ENCODE data around the gene ST6GALNAC4. TPM values are rescaled to one million over a fixed set of nuclear protein-coding genes. Genes with fewer than 3 reads are reported as not detected.

ST6GALNAC4 gene
- total and polyA plus RNA-seq, 2 donors (not counting 1 experiment from before 2014, with no cell fraction given) = 80.5 to 199 TPM

GRCh38 chr9:127858041-127858512 lies 58.8 kb downstream of the ST6GALNAC4 start:
- Histone ChIP-seq H4K20me1 (ENCODE audit: control insufficient read depth, insufficient read depth, low read length, poor library complexity, severe bottlenecking) (no peaks in the 10 kb centered on the region), H3K27me3 (replicated peaks in 1 of 4; ENCODE audit: control extremely low read depth in 1 of 4, control insufficient read depth in 3 of 4, insufficient read depth in 4 of 4, low read length in 3 of 4) (no peaks in the 10 kb centered on the region), H3K9me3 (ENCODE audit: control extremely low read depth in 1 of 3, control insufficient read depth in 2 of 3, insufficient read depth in 1 of 3, low read length in 2 of 3) (no peaks in the 10 kb centered on the region), H3K79me2 (ENCODE audit: control insufficient read depth, insufficient read depth, low read length) (no peaks in the 10 kb centered on the region), H3K4me3 (ENCODE audit: control extremely low read depth in 1 of 5, extremely low read depth in 1 of 5, insufficient read depth in 1 of 5, low read depth in 2 of 5, low read length in 4 of 5) (no peak overlapping the region), H3K27ac (ENCODE audit: low read length in 2 of 2) (no peak overlapping the region), H2AFZ (ENCODE audit: insufficient read depth, low read depth, low read length, poor library complexity, severe bottlenecking) (peak overlapping the region; percentile 4), H3K4me2 (replicated peaks; ENCODE audit: low read depth, low read length, poor library complexity, severe bottlenecking) (peak overlapping the region; percentile 15), H3K9ac (ENCODE audit: low read length) (no peak overlapping the region), H3K36me3 (replicated peaks in 1 of 2; ENCODE audit: control extremely low read depth in 1 of 2, control insufficient read depth in 1 of 2, extremely low read depth in 1 of 2, insufficient read depth in 2 of 2, low read length in 1 of 2) (no peaks in the 10 kb centered on the region), H3K4me1 (ENCODE audit: control insufficient read depth in 2 of 2, insufficient read depth in 2 of 2, low read length in 2 of 2) (peaks cover 53 to 82% of the 10 kb centered on the region in 2 donors)
- Mint-ChIP-seq H3K27ac (peak overlapping the region; percentile 75), H3K4me3 (no peak overlapping the region), H3K4me1 (peaks cover 58% of the 10 kb centered on the region), H3K9me3 (ENCODE audit: insufficient read depth) (no peaks in the 10 kb centered on the region), H3K27me3 (no peaks in the 10 kb centered on the region)
- no peak for TF ChIP-seq CTCF (IDR thresholded peaks at IDR 0.05)
- no peak for TF ChIP-seq EZH2 (IDR thresholded peaks at IDR 0.05; ENCODE audit: borderline replicate concordance, insufficient read depth, low read depth, low read length, poor library complexity, severe bottlenecking)
- WGBS (ENCODE audit: insufficient coverage) = 25% methylated on average over 12 of the region's 12 CpGs
- POLR2A ChIA-PET = no interaction called here
- no peak for DNase-seq
- CTCF ChIA-PET = interaction anchor here (3.2 kb wide), 1 partner anchor 11 kb away, joined by 23 read pairs; no protein-coding TSS in a partner anchor
- intact Hi-C loops (cut with micrococcal nuclease) = no loop called here
- ATAC-seq (ENCODE audit: low read depth) = no peak

Small RNA genes within 50 kb of the gene (small RNA-seq; reads per million reads assigned to genes)
- not detected for gene MIR4672 (ENCODE audit: insufficient read length, low read depth, low replicate concordance)

Other genes starting within 250 kb of the ST6GALNAC4 start
- not detected in 2 replicates for gene CFAP157, start 210.1 kb downstream of the ST6GALNAC4 start, total RNA-seq
- gene CFAP157, start 210.1 kb downstream of the ST6GALNAC4 start, polyA plus RNA-seq = 0.03 TPM in 1 of 2 replicates, not detected in the other
- gene PTRH1, start 201.4 kb downstream of the ST6GALNAC4 start, total RNA-seq = 6.2 and 7.6 TPM in 2 replicates
- 2.0 and 6.3 TPM in 2 replicates for gene PTRH1, start 201.4 kb downstream of the ST6GALNAC4 start, polyA plus RNA-seq
- gene TTC16, start 201.0 kb downstream of the ST6GALNAC4 start, total RNA-seq = not detected in 2 replicates
- gene TTC16, start 201.0 kb downstream of the ST6GALNAC4 start, polyA plus RNA-seq = 0.25 and 0.33 TPM in 2 replicates
- 14.3 and 15.8 TPM in 2 replicates for gene TOR2A, start 181.7 kb downstream of the ST6GALNAC4 start, total RNA-seq
- gene TOR2A, start 181.7 kb downstream of the ST6GALNAC4 start, polyA plus RNA-seq = 19.1 and 26.5 TPM in 2 replicates
- gene SH2D3C, start 138.4 kb downstream of the ST6GALNAC4 start, total RNA-seq = 66.3 and 70.1 TPM in 2 replicates
- 67.6 and 85.5 TPM in 2 replicates for gene SH2D3C, start 138.4 kb downstream of the ST6GALNAC4 start, polyA plus RNA-seq
- 167 and 176 TPM in 2 replicates for gene CDK9, start 131.0 kb downstream of the ST6GALNAC4 start, total RNA-seq
- 145 and 163 TPM in 2 replicates for gene CDK9, start 131.0 kb downstream of the ST6GALNAC4 start, polyA plus RNA-seq
- 136 and 137 TPM in 2 replicates for gene FPGS, start 114.2 kb downstream of the ST6GALNAC4 start, total RNA-seq
- 89.9 and 103 TPM in 2 replicates for gene FPGS, start 114.2 kb downstream of the ST6GALNAC4 start, polyA plus RNA-seq
- gene ENG, start 62.4 kb downstream of the ST6GALNAC4 start, total RNA-seq = 12.6 and 14.0 TPM in 2 replicates
- gene ENG, start 62.4 kb downstream of the ST6GALNAC4 start, polyA plus RNA-seq = 3.5 and 5.4 TPM in 2 replicates
- gene AK1, start 39.4 kb downstream of the ST6GALNAC4 start, total RNA-seq = 31.8 and 35.0 TPM in 2 replicates
- gene AK1, start 39.4 kb downstream of the ST6GALNAC4 start, polyA plus RNA-seq = 28.0 and 33.6 TPM in 2 replicates
- gene ST6GALNAC6, start 17.4 kb downstream of the ST6GALNAC4 start, total RNA-seq = 126 and 136 TPM in 2 replicates
- 54.7 and 68.0 TPM in 2 replicates for gene ST6GALNAC6, start 17.4 kb downstream of the ST6GALNAC4 start, polyA plus RNA-seq
- 1.4 and 2.1 TPM in 2 replicates for gene PIP5KL1, start 13.7 kb upstream of the ST6GALNAC4 start, total RNA-seq
- gene PIP5KL1, start 13.7 kb upstream of the ST6GALNAC4 start, polyA plus RNA-seq = 0.75 and 0.88 TPM in 2 replicates
- gene DPM2, start 20.8 kb upstream of the ST6GALNAC4 start, total RNA-seq = 42.9 and 45.9 TPM in 2 replicates
- gene DPM2, start 20.8 kb upstream of the ST6GALNAC4 start, polyA plus RNA-seq = 19.4 and 34.1 TPM in 2 replicates
- gene EEIG1, start 63.9 kb upstream of the ST6GALNAC4 start, total RNA-seq = 245 and 267 TPM in 2 replicates
- gene EEIG1, start 63.9 kb upstream of the ST6GALNAC4 start, polyA plus RNA-seq = 39.9 and 57.2 TPM in 2 replicates
- gene NAIF1, start 150.3 kb upstream of the ST6GALNAC4 start, total RNA-seq = 11.4 and 12.9 TPM in 2 replicates
- gene NAIF1, start 150.3 kb upstream of the ST6GALNAC4 start, polyA plus RNA-seq = 12.6 and 16.6 TPM in 2 replicates
- gene SLC25A25, start 151.2 kb upstream of the ST6GALNAC4 start, total RNA-seq = 12.1 and 12.4 TPM in 2 replicates
- gene SLC25A25, start 151.2 kb upstream of the ST6GALNAC4 start, polyA plus RNA-seq = 18.6 and 45.4 TPM in 2 replicates
- 68.0 and 77.8 TPM in 2 replicates for gene PTGES2, start 210.7 kb upstream of the ST6GALNAC4 start, total RNA-seq
- gene PTGES2, start 210.7 kb upstream of the ST6GALNAC4 start, polyA plus RNA-seq = 103 and 113 TPM in 2 replicates
- gene LCN2, start 232.4 kb upstream of the ST6GALNAC4 start, total RNA-seq = not detected in 2 replicates
- not detected in 2 replicates for gene LCN2, start 232.4 kb upstream of the ST6GALNAC4 start, polyA plus RNA-seq
- gene BBLN, start 243.2 kb upstream of the ST6GALNAC4 start, total RNA-seq = 38.2 and 44.3 TPM in 2 replicates
- 101 and 148 TPM in 2 replicates for gene BBLN, start 243.2 kb upstream of the ST6GALNAC4 start, polyA plus RNA-seq

Data from B cell (primary cell).